H1 (cell line): ENCODE data around the gene ALKAL2. TPM values are rescaled to one million over a fixed set of nuclear protein-coding genes. Genes with fewer than 3 reads are reported as not detected.
A peak's percentile ranks its signal among the peaks of the same experiment; 100 is the strongest.

Source experiments
- CTCF ChIA-PET: fragments of 300-600 bp; sonication (Branson Sonifier 250); formaldehyde crosslinking; loops from one replicate; lab custom pipeline; 2021; ENCODE audit not compliant: partially characterized antibody; lab: Charles Lee
- POLR2A ChIA-PET: fragments of 300-600 bp; sonication (Branson Sonifier 250); formaldehyde crosslinking; loops from one replicate; lab custom pipeline; 2021; ENCODE audit warnings: inconsistent platforms; ENCODE audit not compliant: partially characterized antibody; lab: Charles Lee
- DNase-seq, 2 experiments: peaks; one replicate each; pipeline versions ENCODE4 v3.0.0 to v3.0.0-alpha.2; 2010 to 2022; ENCODE audit warnings: low spot score in 2 of 2, low read depth in 1 of 2, mixed read lengths in 1 of 2
- FAIRE-seq: peaks from 2 replicates; lab custom pipeline; 2011; peaks lifted over from hg19 to GRCh38; lab: Jason Lieb, UNC
- H2AFZ ChIP-seq: 2 replicates; pipeline ENCODE4 v1.8.1; 2012; ENCODE audit warnings: low read length, inconsistent platforms
- H2AK5ac ChIP-seq: 2 replicates; pipeline ENCODE4 v1.6.1; 2013; ENCODE audit warnings: low read depth, low read length
- H2BK120ac ChIP-seq: replicated peaks from 2 replicates; pipeline ENCODE3; 2013; ENCODE audit warnings: low read depth, low read length, inconsistent platforms
- H2BK12ac ChIP-seq: 2 replicates; pipeline ENCODE4 v1.6.1; 2013; ENCODE audit warnings: low read depth, low read length
- H2BK15ac ChIP-seq: 2 replicates; pipeline ENCODE4 v1.6.1; 2013; ENCODE audit warnings: low read length
- H2BK20ac ChIP-seq: 2 replicates; pipeline ENCODE4 v1.6.1; 2013; ENCODE audit warnings: low read length
- H2BK5ac ChIP-seq: 2 replicates; pipeline ENCODE4 v1.6.1; 2013; ENCODE audit warnings: low read depth, low read length
- H3K14ac ChIP-seq: 2 replicates; pipeline ENCODE4 v1.6.1; 2013; ENCODE audit warnings: inconsistent platforms; ENCODE audit not compliant: insufficient read length
- H3K18ac ChIP-seq: 2 replicates; pipeline ENCODE4 v1.6.1; 2013; ENCODE audit warnings: low read length; ENCODE audit errors: extremely low read depth
- H3K23ac ChIP-seq: 2 replicates; pipeline ENCODE4 v1.6.1; 2013; ENCODE audit warnings: inconsistent platforms; ENCODE audit not compliant: insufficient read length
- H3K23me2 ChIP-seq: 2 replicates; pipeline ENCODE4 v1.6.1; 2013; ENCODE audit warnings: low read depth, low read length
- H3K27ac ChIP-seq: 2 replicates; pipeline ENCODE4 v1.6.1; 2011; ENCODE audit warnings: low read depth, low read length, inconsistent platforms
- H3K27me3 ChIP-seq, 4 experiments: replicated peaks in 1 of 4; 1 replicate in 1 of 4; 2 replicates in 3 of 4; pipeline versions ENCODE4 v1.6.1 to v1.8.1; 2011 to 2013; ENCODE audit warnings: low read length in 3 of 4, mild to moderate bottlenecking in 3 of 4, inconsistent platforms in 2 of 4, mixed read lengths in 2 of 4, moderate library complexity in 1 of 4; ENCODE audit not compliant: control insufficient read depth in 3 of 4, insufficient read depth in 3 of 4; ENCODE audit errors: extremely low read depth in 1 of 4
- H3K36me3 ChIP-seq, 4 experiments: 2 replicates each; pipeline versions ENCODE4 v1.6.1 to v1.8.1; 2011 to 2013; ENCODE audit warnings: mild to moderate bottlenecking in 4 of 4, low read length in 3 of 4, moderate library complexity in 2 of 4, control low read depth in 1 of 4, inconsistent platforms in 1 of 4; ENCODE audit not compliant: insufficient read depth in 4 of 4, control insufficient read depth in 2 of 4
- H3K4ac ChIP-seq: replicated peaks from 2 replicates; pipeline ENCODE3; 2013; ENCODE audit warnings: low read length, low read depth, mixed read lengths, inconsistent platforms; ENCODE audit not compliant: insufficient read length
- H3K4me1 ChIP-seq, 4 experiments: replicated peaks in 1 of 4; 1 replicate in 1 of 4; 2 replicates in 3 of 4; pipeline versions ENCODE4 v1.6.1 to v1.8.1; 2011 to 2013; ENCODE audit warnings: low read length in 3 of 4, inconsistent platforms in 2 of 4, mixed read lengths in 1 of 4; ENCODE audit not compliant: insufficient read depth in 4 of 4, control insufficient read depth in 3 of 4
- H3K4me2 ChIP-seq, 2 experiments: 2 replicates each; pipeline versions ENCODE4 v1.6.1 to v1.8.1; 2011 to 2013; ENCODE audit warnings: low read depth in 2 of 2, low read length in 2 of 2, control low read depth in 1 of 2, inconsistent platforms in 1 of 2, mild to moderate bottlenecking in 1 of 2; ENCODE audit not compliant: insufficient read depth in 1 of 2
- H3K4me3 ChIP-seq, 4 experiments: fragments of 200-600, 300-600 bp in 1 of 4; sonication (generic), shearing (Covaris generic), sonication (Bioruptor Twin) in 1 of 4; 2 replicates each; pipeline versions ENCODE4 v1.5.1 to v1.8.1; 2011 to 2016; ENCODE audit warnings: low read length in 4 of 4, low read depth in 3 of 4, control low read depth in 2 of 4, inconsistent platforms in 2 of 4, mild to moderate bottlenecking in 2 of 4, mixed read lengths in 1 of 4, moderate library complexity in 1 of 4; ENCODE audit not compliant: insufficient read depth in 2 of 4; ENCODE audit errors: extremely low read depth in 1 of 4
- H3K56ac ChIP-seq: replicated peaks from 2 replicates; pipeline ENCODE3; 2013; ENCODE audit warnings: low read depth, mild to moderate bottlenecking, mixed read lengths, low read length, inconsistent platforms; ENCODE audit not compliant: insufficient read length
- H3K79me1 ChIP-seq: 2 replicates; pipeline ENCODE4 v1.6.1; 2013; ENCODE audit warnings: low read depth, low read length, control low read depth
- H3K79me2 ChIP-seq, 2 experiments: 2 replicates each; pipeline versions ENCODE4 v1.6.1 to v1.8.1; 2012 to 2013; ENCODE audit warnings: low read length in 2 of 2, mild to moderate bottlenecking in 2 of 2, inconsistent platforms in 1 of 2; ENCODE audit not compliant: insufficient read depth in 2 of 2, control insufficient read depth in 1 of 2
- H3K9ac ChIP-seq, 4 experiments: replicated peaks in 1 of 4; 1 replicate in 1 of 4; 2 replicates in 3 of 4; pipeline versions ENCODE4 v1.6.1 to v1.8.1; 2011 to 2013; ENCODE audit warnings: low read depth in 3 of 4, low read length in 3 of 4, control low read depth in 2 of 4, mild to moderate bottlenecking in 2 of 4, moderate library complexity in 2 of 4, inconsistent platforms in 1 of 4; ENCODE audit errors: extremely low read depth in 1 of 4
- H3K9me3 ChIP-seq, 2 experiments: 2 replicates each; pipeline versions ENCODE4 v1.6.1 to v1.8.1; 2012 to 2013; ENCODE audit warnings: mild to moderate bottlenecking in 2 of 2, moderate library complexity in 2 of 2, control low read depth in 1 of 2, inconsistent platforms in 1 of 2, low read depth in 1 of 2, low read length in 1 of 2, mixed read lengths in 1 of 2; ENCODE audit not compliant: insufficient read depth in 2 of 2
- H4K20me1 ChIP-seq, 2 experiments: replicated peaks in 1 of 2; 2 replicates each; pipeline versions ENCODE3 to v1.8.1; 2011 to 2013; ENCODE audit warnings: inconsistent platforms in 2 of 2, low read length in 2 of 2, mild to moderate bottlenecking in 1 of 2; ENCODE audit not compliant: insufficient read depth in 2 of 2, control insufficient read depth in 1 of 2
- H4K5ac ChIP-seq: 2 replicates; pipeline ENCODE4 v1.6.1; 2013; ENCODE audit warnings: low read length, low read depth, mixed read lengths, inconsistent platforms; ENCODE audit not compliant: insufficient read length
- H4K8ac ChIP-seq: 2 replicates; pipeline ENCODE4 v1.8.0; 2013; ENCODE audit warnings: mild to moderate bottlenecking, moderate library complexity, low read length, inconsistent platforms; ENCODE audit not compliant: insufficient read depth; ENCODE audit errors: extremely low read depth
- H4K91ac ChIP-seq: replicated peaks from 2 replicates; pipeline ENCODE3; 2013; ENCODE audit warnings: low read length, mixed read lengths, inconsistent platforms; ENCODE audit not compliant: insufficient read length
- BRCA1 ChIP-seq: IDR thresholded peaks from 2 replicates; pipeline ENCODE4 v1.6.1; 2012; ENCODE audit warnings: low read depth, low read length, improper control_type of control experiment
- E2F6 ChIP-seq: IDR thresholded peaks from 2 replicates; pipeline ENCODE4 v1.6.1; 2012; ENCODE audit warnings: inconsistent platforms
- EP300 ChIP-seq, 2 experiments: IDR thresholded peaks; 1 replicate in 1 of 2; 2 replicates in 1 of 2; pipeline ENCODE4 v1.6.1; 2011 to 2012; ENCODE audit warnings: low read depth in 2 of 2, low read length in 2 of 2, mild to moderate bottlenecking in 2 of 2, borderline replicate concordance in 1 of 2, inconsistent platforms in 1 of 2, moderate library complexity in 1 of 2
- HDAC2 ChIP-seq, 2 experiments: fragments of 300-600 bp in 1 of 2; sonication (generic) in 1 of 2; IDR thresholded peaks; 2 replicates each; pipeline ENCODE4 v1.6.1; 2011 to 2012; ENCODE audit warnings: low read depth in 2 of 2, low read length in 2 of 2, mild to moderate bottlenecking in 2 of 2, moderate library complexity in 2 of 2, borderline replicate concordance in 1 of 2, inconsistent platforms in 1 of 2
- JUND ChIP-seq: IDR thresholded peaks from 2 replicates; pipeline ENCODE4 v1.6.1; 2011; ENCODE audit warnings: mild to moderate bottlenecking, improper control_type of control experiment, low read length
- MAFK ChIP-seq: IDR thresholded peaks from 2 replicates; pipeline ENCODE4 v1.6.1; 2012; ENCODE audit warnings: low read depth, mild to moderate bottlenecking, improper control_type of control experiment, low read length
- RAD21 ChIP-seq, 2 experiments: IDR thresholded peaks in 1 of 2; conservative IDR thresholded peaks in 1 of 2; 2 replicates each; pipeline ENCODE4 v1.6.1; 2011; ENCODE audit warnings: low read depth in 2 of 2, low read length in 2 of 2, improper control_type of control experiment in 1 of 2, inconsistent platforms in 1 of 2, mild to moderate bottlenecking in 1 of 2, moderate library complexity in 1 of 2
- SP2 ChIP-seq: IDR thresholded peaks from 2 replicates; pipeline ENCODE4 v1.6.1; 2012; ENCODE audit warnings: mild to moderate bottlenecking, low read length, inconsistent platforms
- SRF ChIP-seq: IDR thresholded peaks from 2 replicates; pipeline ENCODE4 v1.6.1; 2011; ENCODE audit warnings: mild to moderate bottlenecking, low read depth, low read length, moderate library complexity
- USF2 ChIP-seq: IDR thresholded peaks from 2 replicates; pipeline ENCODE4 v1.6.1; 2011; ENCODE audit warnings: low read length, improper control_type of control experiment
- YY1 ChIP-seq: IDR thresholded peaks from 2 replicates; pipeline ENCODE4 v1.6.1; 2011; ENCODE audit warnings: low read depth, mild to moderate bottlenecking, low read length
- WGBS, 2 experiments: shearing (Covaris generic) in 1 of 2; methylation state at CpG; one replicate each; pipeline versions ENCODE4 v1.1.6 to v1.1.7; 2013 to 2015; ENCODE audit warnings: low lambda C conversion rate in 2 of 2, mixed read lengths in 2 of 2, inconsistent platforms in 1 of 2, low coverage in 1 of 2, missing lambda C conversion rate in 1 of 2; ENCODE audit not compliant: insufficient replicate concordance in 2 of 2, insufficient coverage in 1 of 2, insufficient read length in 1 of 2; ENCODE audit errors: extremely low coverage in 1 of 2, missing lambda C conversion rate in 1 of 2; 5-methylcytosine and 5-hydroxymethylcytosine counted together
- polyA plus RNA-seq, 7 experiments: library from polyadenylated mRNA; depleted of rRNA in 3 of 7; stranded (reverse) in 5 of 7; unstranded in 2 of 7; fragments of >200 nt in 5 of 7; fragments of 200-250 nt in 2 of 7; gene quantifications; 1 replicate in 5 of 7; 2 replicates in 1 of 7; 4 replicates in 1 of 7; pipeline versions ENCODE4 v1.2.1 to v1.2.3, GENCODE V29; 2011 to 2013; ENCODE audit warnings: missing spikeins in 2 of 7, mixed read lengths in 2 of 7
- total RNA-seq: library from RNA; stranded (reverse); fragmentation: NEBNext Ultra II Directional; extraction: Animal tissue kit (Norgen Biotek cat#: 25700); gene quantifications from 2 replicates; pipeline ENCODE4 v1.2.1, GENCODE V29; 2021

Gene ALKAL2
- total and polyA plus RNA-seq, 2 of the 8 experiments (the other 6 are each of a cell fraction or from before 2014, with no cell fraction given) = 4.6 to 11.5 TPM

- H3K27ac ChIP-seq = no peak overlapping the region
- H4K20me1 ChIP-seq = no peaks in the 10 kb centered on the region
- H3K56ac ChIP-seq = no peak overlapping the region
- no peak overlapping the region for H4K91ac ChIP-seq
- H3K23me2 ChIP-seq = no peaks in the 10 kb centered on the region
- no peaks in the 10 kb centered on the region; the same call in 1 of the 2 replicates for H3K79me1 ChIP-seq
- no peaks in the 10 kb centered on the region for H3K9me3 ChIP-seq
- WGBS, 2 experiments = 88% methylated on average over 6 of the region's 6 CpGs; no CpG with 5 or more reads in 1 of the 2 experiments
- no peak overlapping the region for H2BK15ac ChIP-seq
- H3K4me3 ChIP-seq = no peak overlapping the region
- no peak overlapping the region for H3K9ac ChIP-seq
- H2BK12ac ChIP-seq = no peak overlapping the region
- H2BK5ac ChIP-seq = no peak overlapping the region
- H2AK5ac ChIP-seq = no peak overlapping the region
- CTCF ChIA-PET = interaction anchor here (0.6 to 5.4 kb wide), 8 partner anchors 10 to 1308 kb away, joined by 3 to 38 read pairs (median 3); no protein-coding TSS in a partner anchor
- H2BK20ac ChIP-seq = no peak overlapping the region
- POLR2A ChIA-PET = interaction anchor here (0.7 to 1.1 kb wide), 3 partner anchors 14 to 1256 kb away, joined by 3 read pairs; no protein-coding TSS in a partner anchor
- DNase-seq (no peak), FAIRE-seq (no peak)
- no peak overlapping the region for H3K18ac ChIP-seq
- H3K79me2 ChIP-seq = no peaks in the 10 kb centered on the region
- H3K27me3 ChIP-seq = no peaks in the 10 kb centered on the region
- H3K14ac ChIP-seq = no peak overlapping the region
- H3K4me2 ChIP-seq = no peak overlapping the region
- peaks cover 0 to 3% (median 2%) of the 10 kb centered on the region in 4 experiments; a peak in 4 of 7 replicates for H3K4me1 ChIP-seq
- no peak overlapping the region for H2AFZ ChIP-seq
- H3K4ac ChIP-seq = peak overlapping the region; percentile 59
- no peak overlapping the region for H4K8ac ChIP-seq
- H3K23ac ChIP-seq = no peak overlapping the region
- H3K36me3 ChIP-seq = peaks cover 0 to 5% (median 0%) of the 10 kb centered on the region in 4 experiments; a peak in 1 of 8 replicates
- no peak overlapping the region for H4K5ac ChIP-seq
- H2BK120ac ChIP-seq = no peak overlapping the region
- no peak for TF ChIP-seq HDAC2 (IDR thresholded peaks at IDR 0.05; ENCODE audit: borderline replicate concordance in 1 of 2, low read depth in 2 of 2, low read length in 2 of 2)
- no peak for TF ChIP-seq EP300 (IDR thresholded peaks at IDR 0.05; ENCODE audit: borderline replicate concordance in 1 of 2, low read depth in 2 of 2, low read length in 2 of 2)
- no peak for TF ChIP-seq SRF
- no peak for TF ChIP-seq JUND
- TF ChIP-seq USF2 = no peak
- TF ChIP-seq MAFK = no peak
- no peak for TF ChIP-seq SP2
- no peak for TF ChIP-seq BRCA1
- TF ChIP-seq E2F6 = no peak
- TF ChIP-seq RAD21 (IDR thresholded peaks at IDR 0.05 in 1 of 2, conservative IDR thresholded peaks at IDR 0.05 in 1 of 2; ENCODE audit: low read depth in 2 of 2, low read length in 2 of 2) = no peak
- TF ChIP-seq YY1 = no peak
Observed at GRCh38 chr2:237878-238277, 50.0 kb downstream of the ALKAL2 start.
